HepG2 (cell line): ENCODE results near the gene S100A11. TPM values are rescaled to one million over a fixed set of nuclear protein-coding genes. Genes with fewer than 3 reads are reported as not detected.

Experiments used
- ARID5B ChIP-seq: IDR thresholded peaks from 2 replicates; pipeline ENCODE4 v1.4.0; 2020; ENCODE audit warnings: mild to moderate bottlenecking, missing genetic modification reagents
- ATF3 ChIP-seq: sonication (generic); formaldehyde crosslinking; IDR thresholded peaks from 2 replicates; pipeline ENCODE4 v1.4.0; 2020; ENCODE audit warnings: missing genetic modification reagents
- HMG20A ChIP-seq: IDR thresholded peaks from 2 replicates; pipeline ENCODE4 v1.6.1; 2016; ENCODE audit warnings: borderline replicate concordance
- JUN ChIP-seq: sonication (generic); formaldehyde crosslinking; IDR thresholded peaks from 2 replicates; pipeline ENCODE4 v1.4.0; 2020; ENCODE audit warnings: mild to moderate bottlenecking, missing genetic modification reagents
- MEF2D ChIP-seq: sonication (generic); formaldehyde crosslinking; IDR thresholded peaks from 2 replicates; pipeline ENCODE4 v1.5.1; 2020; ENCODE audit warnings: mild to moderate bottlenecking, missing genetic modification reagents
- REPIN1 ChIP-seq: sonication (generic); formaldehyde crosslinking; IDR thresholded peaks from 2 replicates; pipeline ENCODE4 v1.8.0; 2022; ENCODE audit warnings: missing genetic modification reagents, low read depth, mild to moderate bottlenecking, borderline replicate concordance
- SRF ChIP-seq: IDR thresholded peaks from 2 replicates; pipeline ENCODE4 v1.6.1; 2011; ENCODE audit warnings: mild to moderate bottlenecking, low read depth, low read length, moderate library complexity
- SRSF1 ChIP-seq: fragments of 200-400 bp; formaldehyde crosslinking; optimal IDR thresholded peaks from 2 replicates; pipeline ENCODE3; 2017; ENCODE audit warnings: mild to moderate bottlenecking, low read depth, low read length, moderate library complexity
- WIZ ChIP-seq: sonication (generic); formaldehyde crosslinking; IDR thresholded peaks from 2 replicates; pipeline ENCODE4 v1.5.1; 2020; ENCODE audit warnings: mild to moderate bottlenecking, missing genetic modification reagents
- YEATS2 ChIP-seq: sonication (generic); formaldehyde crosslinking; IDR thresholded peaks from 2 replicates; pipeline ENCODE4 v1.4.0; 2020; ENCODE audit warnings: missing genetic modification reagents, borderline replicate concordance
- ZBTB44 ChIP-seq: sonication (generic); formaldehyde crosslinking; IDR thresholded peaks from 2 replicates; pipeline ENCODE4 v1.4.0; 2020; ENCODE audit warnings: missing genetic modification reagents
- ZKSCAN8 ChIP-seq: IDR thresholded peaks from 2 replicates; pipeline ENCODE4 v1.6.1; 2016; ENCODE audit warnings: borderline replicate concordance, missing genetic modification reagents, missing compliant biosample characterization
- ZNF138 ChIP-seq: sonication (generic); formaldehyde crosslinking; IDR thresholded peaks from 2 replicates; pipeline ENCODE4 v1.5.0; 2020; ENCODE audit warnings: mild to moderate bottlenecking, low read depth, missing genetic modification reagents
- ZNF3 ChIP-seq: IDR thresholded peaks from 2 replicates; pipeline ENCODE4 v1.7.0; 2017; ENCODE audit warnings: inconsistent platforms
- ZNF331 ChIP-seq: sonication (generic); formaldehyde crosslinking; IDR thresholded peaks from 2 replicates; pipeline ENCODE4 v1.4.0; 2020; ENCODE audit warnings: missing genetic modification reagents
- ZNF441 ChIP-seq: sonication (generic); formaldehyde crosslinking; IDR thresholded peaks from 2 replicates; pipeline ENCODE4 v1.7.0; 2021; ENCODE audit warnings: missing genetic modification reagents, borderline replicate concordance
- ZNF512B ChIP-seq: sonication (generic); formaldehyde crosslinking; IDR thresholded peaks from 2 replicates; pipeline ENCODE4 v1.5.1; 2020; ENCODE audit warnings: missing genetic modification reagents, mild to moderate bottlenecking, borderline replicate concordance
- polyA plus RNA-seq, 8 experiments: library from polyadenylated mRNA; depleted of rRNA in 3 of 8; stranded (reverse) in 7 of 8; unstranded in 1 of 8; fragments of >200 nt; fragmentation: Illumina TruSeq in 4 of 8; extraction: Trizol in 4 of 8; gene quantifications; 2 replicates each; pipeline versions ENCODE4 v1.2.1 to v1.2.3, GENCODE V29; 2011 to 2016; ENCODE audit warnings: low read depth in 4 of 8, missing spikeins in 1 of 8, mixed read lengths in 1 of 8; ENCODE audit not compliant: insufficient read depth in 1 of 8
- total RNA-seq, 5 experiments: library from RNA; depleted of rRNA; stranded (reverse); fragments of >200 nt; fragmentation: Illumina TruSeq; extraction: Trizol; gene quantifications; 2 replicates each; pipeline ENCODE4 v1.2.3, GENCODE V29; 2016; ENCODE audit warnings: low read depth in 1 of 5

S100A11 gene
- total and polyA plus RNA-seq, 2 of the 13 experiments (the other 11 are each of a cell fraction or from before 2014, with no cell fraction given): 6.6 to 34.4 TPM

GRCh38 chr1:152047730-152048415 is 11.1 kb upstream of the S100A11 start (continued):
- TF ChIP-seq ZNF512B (0 out of 2 replicates have a peak, but pooled peaks have one; percentile 74), SRSF1 (peak; percentile 28), HMG20A (CRISPR knock-in tag) (no peak), ZBTB44 (CRISPR knock-in tag) (no peak), ZKSCAN8 (no peak), ZNF138 (CRISPR knock-in tag) (0 out of 2 replicates have a peak, but pooled peaks have one; percentile 23), MEF2D (CRISPR knock-in tag) (peak; percentile 44; the same call in 1 of the 2 replicates), ARID5B (peak; percentile 67), JUN (CRISPR knock-in tag) (peak; percentile 85), ATF3 (CRISPR knock-in tag) (peak; percentile 73), REPIN1 (peak; percentile 56; the same call in 1 of the 2 replicates), WIZ (CRISPR knock-in tag) (peak; percentile 52; the same call in 1 of the 2 replicates), SRF (no peak), ZNF441 (CRISPR knock-in tag) (peak; percentile 47; the same call in 1 of the 2 replicates), ZNF3 (CRISPR knock-in tag) (no peak), YEATS2 (CRISPR knock-in tag) (peak; percentile 25; the same call in 1 of the 2 replicates), ZNF331 (peak; percentile 28; the same call in 1 of the 2 replicates)
